HG03064 (cell line): ENCODE results near the gene TMEM242.
A peak's percentile ranks its signal among the peaks of the same experiment; 100 is the strongest.

Experiments used
- ATAC-seq: cut with Tn5 transposase; IDR thresholded peaks from one replicate; pipeline ENCODE4 v1.9.1; 2021; ENCODE audit warnings: low read depth; ENCODE audit not compliant: unreplicated experiment

TMEM242 gene

DNA sequence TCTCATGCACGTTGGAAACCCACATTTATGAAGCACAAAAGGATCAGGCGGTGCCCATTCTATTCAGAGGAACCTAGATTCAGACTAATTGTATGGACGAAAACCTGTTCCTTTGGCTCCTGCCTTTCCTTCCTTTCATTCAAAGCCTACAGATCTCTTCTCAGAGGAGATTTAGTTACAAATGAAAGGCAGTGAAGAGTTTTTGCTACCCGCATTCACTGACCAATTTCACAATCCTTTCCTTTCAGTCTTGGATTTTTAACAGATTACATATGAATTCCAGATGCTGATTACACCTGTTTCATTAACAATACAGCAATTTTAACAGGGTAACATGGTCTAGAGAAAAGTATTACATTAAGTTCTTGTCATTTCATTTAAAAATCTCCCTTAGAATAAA is 32.0 kb downstream of the TMEM242 start:
- ATAC-seq = no peak

DNA sequence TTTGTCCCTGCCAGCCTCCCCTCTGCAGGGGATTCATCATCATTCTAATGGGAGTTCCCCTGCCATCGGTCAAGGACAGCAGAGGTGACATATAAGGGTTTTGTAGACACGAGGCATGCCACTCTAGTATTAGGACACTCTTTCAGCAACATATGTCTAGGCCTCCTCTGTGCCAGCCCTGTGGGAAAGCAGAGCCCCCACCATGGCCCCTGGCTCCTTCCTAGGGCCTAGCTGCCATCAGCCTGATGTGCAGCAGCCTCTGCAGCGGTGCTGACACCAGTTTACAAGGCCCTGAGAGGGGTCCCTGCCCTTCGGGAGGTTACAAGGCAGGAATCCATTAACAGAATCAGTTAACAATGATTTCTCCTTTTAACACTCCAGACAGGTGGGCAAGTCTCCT is 32.5 kb downstream of the TMEM242 start:
- ATAC-seq = no peak

DNA sequence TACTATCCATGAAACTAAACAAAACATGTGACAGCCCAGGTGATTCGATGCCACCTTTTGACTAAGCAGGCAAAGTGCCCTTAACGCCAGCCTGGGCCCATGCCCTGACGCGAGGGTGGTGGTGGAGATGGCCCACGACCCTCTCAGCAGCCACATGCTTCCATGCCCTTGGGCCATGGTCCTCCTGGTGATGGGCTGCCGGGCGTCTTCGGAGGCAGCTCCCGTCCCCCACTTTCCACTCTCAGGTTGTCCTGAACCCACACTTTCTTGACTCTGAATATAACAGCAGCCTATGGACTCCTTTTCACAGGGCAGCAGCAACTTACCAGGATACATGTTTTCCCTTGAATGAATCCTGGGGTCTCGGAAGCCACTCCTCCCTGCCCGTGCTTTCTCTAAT is 33.6 kb downstream of the TMEM242 start:
- ATAC-seq = no peak

DNA sequence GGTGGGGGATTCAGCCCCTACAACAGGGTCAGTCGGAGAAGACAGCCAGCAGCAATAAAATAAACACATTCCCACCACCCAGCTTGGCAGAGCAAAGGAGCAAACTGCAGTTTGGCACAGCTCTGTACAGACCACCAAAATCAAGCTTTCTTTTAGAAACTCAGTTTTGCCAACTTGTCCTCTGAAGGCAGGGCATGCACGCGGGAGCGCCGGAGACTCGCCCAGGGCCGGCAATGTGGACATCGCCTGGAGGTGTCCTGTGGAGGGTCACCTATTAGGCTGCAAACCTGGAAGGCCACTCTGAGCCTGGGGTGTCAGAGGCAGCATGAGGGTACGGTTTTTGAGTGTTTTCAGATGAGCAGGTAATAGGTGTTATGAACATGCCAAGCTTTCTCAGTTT is 34.7 kb downstream of the TMEM242 start:
- ATAC-seq = no peak

DNA sequence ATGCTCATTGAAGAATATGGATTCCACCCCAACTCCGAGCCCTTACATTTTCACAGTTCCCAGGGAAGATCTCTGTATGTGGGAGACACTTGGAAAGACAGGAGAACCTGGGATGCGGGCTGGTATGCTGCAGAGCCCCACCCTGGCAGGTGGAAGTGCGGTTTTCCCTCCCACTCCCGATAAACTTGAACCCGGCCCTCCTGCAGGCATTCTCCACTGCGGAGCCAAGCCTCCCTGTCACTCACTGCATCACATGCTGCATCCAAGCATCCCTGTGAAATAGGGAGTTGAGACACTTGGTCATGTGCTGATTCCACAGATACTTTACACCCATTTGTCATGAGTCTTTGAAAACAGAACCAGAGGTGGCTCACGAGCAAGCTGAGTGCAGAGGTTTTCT is 35.4 kb downstream of the TMEM242 start:
- no peak for ATAC-seq

DNA sequence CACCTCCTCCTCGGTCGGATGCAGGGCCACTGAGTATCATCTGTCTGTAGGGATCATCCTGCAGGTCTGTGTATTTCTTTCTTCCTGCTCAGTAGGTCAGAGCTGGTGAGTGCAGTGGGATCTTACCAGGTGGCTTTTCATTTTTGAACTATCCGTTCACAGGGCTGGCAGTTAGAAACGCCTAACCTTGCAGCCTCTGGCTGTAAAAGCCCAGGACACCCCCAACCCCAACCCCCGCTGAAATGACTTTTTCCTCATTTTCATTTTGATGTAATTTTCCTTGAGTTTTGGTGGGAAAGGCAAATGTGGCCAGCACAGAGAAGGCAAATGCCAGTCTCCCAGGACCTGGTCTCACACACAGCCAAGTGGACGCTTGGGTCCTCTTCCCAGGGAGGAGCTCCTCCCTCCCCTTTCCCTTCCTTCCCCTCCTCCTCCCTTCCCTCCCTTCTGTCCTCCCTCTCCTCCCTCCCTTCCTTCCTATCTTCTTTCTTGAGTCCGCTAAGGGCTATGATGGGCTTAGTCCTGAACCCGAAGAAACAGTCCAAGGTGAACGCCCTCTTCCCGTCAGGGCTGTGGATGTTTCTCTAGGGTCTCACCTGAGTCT is 36.0 kb downstream of the TMEM242 start:
- no peak for ATAC-seq

DNA sequence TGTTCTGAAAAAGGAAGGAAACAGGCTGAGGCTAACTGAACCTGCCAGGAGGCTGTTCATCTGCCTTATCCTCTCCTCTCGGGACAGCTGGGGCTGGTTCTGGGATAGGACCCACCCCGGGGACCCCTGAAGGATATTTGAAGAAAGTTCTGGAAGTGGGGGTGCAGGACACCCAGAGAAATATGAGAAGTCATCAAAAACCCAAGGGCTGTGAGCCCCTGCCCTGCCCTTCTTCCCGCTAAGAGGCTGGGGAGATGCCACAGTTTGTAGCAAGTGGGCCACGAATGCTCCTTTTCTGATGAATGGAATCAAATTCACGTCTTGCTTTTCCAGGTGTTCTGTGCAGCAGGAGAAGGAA is 37.9 kb downstream of the TMEM242 start:
- ATAC-seq = no peak

DNA sequence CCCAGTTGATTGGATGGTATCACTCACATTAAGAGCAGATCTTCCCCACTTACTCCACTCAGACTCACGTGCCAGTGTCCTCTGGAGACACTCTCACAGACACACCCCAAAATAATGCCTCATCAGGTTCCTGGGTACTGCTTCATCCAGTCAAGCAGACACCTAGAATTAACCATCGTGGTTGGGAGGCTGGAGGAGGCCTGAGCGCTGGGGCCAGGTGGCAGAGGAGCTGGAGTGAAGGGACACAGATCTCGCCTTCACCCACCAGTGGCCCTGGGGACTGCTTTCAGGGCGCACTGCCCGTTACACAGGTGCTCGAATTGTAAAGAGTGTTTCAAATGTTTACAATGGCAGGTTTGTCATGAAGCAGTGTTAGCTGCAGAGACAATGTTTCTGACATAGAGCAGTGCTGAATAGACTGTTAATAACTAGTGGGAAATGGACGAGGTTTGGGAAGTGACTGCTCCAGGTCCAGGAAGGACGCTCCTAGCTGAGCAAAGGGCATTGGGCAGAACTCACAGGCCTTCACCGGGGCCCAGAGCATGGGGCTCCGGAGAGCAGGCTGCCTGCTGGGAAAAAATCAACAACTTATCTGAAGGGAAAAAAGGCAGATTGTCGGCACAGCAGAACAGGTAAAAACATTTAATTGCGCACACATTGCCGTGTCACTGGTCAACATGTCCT is 38.4 kb downstream of the TMEM242 start:
- no peak for ATAC-seq

DNA sequence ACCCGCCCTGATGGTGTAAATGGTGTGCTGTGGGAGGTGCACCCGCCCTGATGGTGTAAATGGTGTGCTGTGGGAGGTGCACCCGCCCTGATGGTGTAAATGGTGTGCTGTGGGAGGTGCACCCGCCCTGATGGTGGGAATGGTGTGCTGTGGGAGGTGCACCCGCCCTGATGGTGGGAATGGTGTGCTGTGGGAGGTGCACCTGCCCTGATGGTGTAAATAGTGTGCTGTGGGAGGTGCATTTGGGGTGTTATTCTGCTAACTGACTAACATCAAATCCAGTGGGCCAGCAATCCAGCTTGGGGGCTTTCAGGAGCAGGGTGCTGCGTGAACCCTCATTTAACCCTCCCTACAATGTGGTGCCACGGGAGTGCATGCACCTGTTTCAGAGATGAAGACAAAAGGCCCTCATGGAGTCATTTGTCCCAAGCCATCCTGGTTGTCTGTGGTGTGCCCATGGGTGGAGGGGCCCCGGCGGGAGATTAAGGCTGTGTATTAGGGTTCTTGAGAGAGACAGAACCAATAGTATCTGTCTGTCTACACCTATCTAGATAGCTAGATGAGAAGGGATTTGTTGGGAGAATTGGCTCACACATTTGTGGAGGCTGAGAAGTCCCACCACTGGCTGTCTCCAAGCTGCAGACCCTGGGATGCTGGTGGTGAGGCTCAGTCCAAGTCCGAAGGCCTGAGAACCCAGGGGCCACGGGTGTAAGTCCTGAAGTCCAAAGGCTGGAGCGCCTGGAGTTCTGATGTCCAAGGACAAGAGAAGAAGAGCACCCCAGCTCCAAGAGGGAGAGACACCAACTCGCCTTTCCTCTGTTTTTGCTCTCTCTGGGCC is 39.2 kb downstream of the TMEM242 start:
- no peak for ATAC-seq

DNA sequence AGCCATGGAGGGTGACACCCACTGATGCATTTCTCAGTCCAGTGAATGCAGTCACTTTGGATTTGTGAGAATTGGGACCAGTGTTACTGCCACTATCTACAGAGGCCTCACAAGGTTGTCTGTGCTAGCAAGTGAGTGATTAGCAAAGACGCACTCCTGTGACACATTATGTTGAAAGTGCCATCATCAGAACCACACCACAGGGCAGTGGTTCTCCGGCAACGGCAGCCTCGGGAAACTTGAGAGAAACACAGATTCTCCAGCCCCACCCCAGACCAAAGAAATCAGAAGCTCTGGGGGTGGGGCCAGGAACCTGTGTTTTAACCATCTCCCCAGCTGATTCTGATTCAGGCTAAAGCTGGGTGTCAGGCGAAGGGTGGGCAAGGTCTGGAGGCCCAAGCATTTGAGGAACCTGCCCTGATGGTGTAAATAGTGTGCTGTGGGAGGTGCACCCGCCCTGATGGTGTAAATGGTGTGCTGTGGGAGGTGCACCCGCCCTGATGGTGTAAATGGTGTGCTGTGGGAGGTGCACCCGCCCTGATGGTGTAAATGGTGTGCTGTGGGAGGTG is 39.9 kb downstream of the TMEM242 start:
- no peak for ATAC-seq

DNA sequence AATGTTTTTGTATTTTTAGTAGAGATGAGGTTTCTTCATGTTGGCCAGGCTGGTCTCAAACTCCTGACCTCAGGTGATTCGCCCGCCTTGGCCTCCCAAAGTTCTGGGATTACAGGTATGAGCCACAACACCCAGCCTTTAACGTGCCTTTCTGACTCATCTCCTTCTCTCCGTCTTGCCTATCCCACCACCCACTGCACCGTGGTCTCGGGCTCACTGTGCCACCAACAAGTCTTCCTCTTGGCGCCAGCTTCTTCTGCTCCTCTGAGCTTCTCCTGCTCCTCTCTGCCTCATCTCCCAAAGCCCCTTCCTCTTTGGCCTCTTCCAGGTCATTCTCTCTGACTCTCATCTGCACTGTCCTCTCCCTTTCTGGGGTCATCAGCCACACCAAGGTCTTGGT is 41.0 kb downstream of the TMEM242 start:
- ATAC-seq = no peak

DNA sequence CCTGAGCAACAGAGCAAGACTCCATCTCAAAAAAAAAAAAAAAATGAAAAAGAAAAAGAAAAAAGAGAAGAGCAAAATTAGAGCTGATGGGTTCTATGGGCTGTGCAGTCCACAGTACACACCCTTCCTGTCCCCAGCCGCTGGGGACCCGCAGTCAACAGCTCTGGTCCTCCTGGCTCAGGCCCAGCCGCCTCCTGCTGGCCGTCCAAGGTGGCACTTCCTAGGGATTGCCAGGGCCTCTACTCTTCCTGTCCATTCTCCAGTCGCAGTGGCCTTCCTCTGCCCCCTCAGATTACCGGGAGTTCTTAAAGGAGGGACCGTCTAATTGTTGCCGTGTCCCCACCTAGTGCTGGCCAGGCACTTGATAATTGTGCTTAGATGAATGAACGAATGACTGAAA is 41.7 kb downstream of the TMEM242 start:
- ATAC-seq = no peak

DNA sequence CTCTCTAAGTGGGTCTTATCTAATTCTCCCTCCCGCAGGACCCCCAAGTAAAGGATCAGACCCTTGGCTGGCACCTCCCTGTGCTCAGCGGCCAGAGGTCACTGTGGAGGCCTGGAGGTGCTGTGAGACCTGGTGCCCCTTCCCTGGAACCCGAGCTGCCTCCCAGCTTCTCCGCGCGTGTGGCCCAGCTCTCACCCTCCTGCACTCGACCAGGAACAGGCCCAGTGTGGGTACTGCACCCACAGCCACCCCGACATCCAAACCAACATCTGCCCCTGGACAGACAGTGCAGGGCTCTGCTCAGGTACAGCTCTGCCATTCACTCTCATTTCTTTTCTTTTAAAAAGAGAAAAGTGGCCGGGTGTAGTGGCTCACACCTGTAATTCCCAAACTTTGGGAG is 42.4 kb downstream of the TMEM242 start:
- no peak for ATAC-seq

DNA sequence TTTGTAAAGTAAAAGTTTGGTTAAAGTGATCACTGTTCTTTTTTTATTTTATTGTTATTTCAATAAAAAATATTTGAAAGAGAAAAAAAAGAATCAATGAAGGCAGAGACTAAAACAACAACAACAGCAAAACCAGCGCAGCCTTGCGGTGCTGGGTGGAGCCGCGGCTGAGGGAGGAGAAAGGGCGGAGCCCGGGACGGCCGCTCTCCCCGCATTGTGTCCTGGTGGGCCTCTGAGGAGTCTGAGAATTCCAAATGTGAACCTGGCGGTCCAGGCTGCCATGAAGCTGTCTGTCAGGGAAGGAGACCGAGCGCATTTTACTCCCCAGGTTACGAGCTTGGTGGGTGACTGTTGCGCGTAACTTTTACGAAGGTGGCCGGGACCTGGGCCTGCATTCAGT is 43.2 kb downstream of the TMEM242 start:
- ATAC-seq = no peak

DNA sequence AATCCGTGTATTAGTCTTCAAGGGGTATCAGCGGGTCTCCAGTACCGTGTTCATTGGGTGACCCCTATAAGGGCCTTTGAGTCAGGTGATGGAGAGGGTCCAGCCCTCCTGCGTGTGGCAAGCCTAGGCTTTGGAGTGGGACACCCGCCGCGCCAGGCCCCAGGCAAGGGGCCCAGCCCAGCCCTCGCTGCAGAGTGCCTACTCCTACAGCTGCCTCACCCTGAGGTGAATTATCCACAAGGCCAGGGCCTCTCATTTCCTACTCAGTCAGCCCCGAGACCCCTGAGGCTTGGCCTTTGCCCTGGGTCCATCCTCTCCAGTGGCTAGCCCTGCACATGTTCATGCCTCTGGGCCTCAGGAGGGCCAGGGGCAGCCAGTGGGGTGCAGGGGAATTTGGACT is 45.1 kb downstream of the TMEM242 start:
- ATAC-seq = no peak

DNA sequence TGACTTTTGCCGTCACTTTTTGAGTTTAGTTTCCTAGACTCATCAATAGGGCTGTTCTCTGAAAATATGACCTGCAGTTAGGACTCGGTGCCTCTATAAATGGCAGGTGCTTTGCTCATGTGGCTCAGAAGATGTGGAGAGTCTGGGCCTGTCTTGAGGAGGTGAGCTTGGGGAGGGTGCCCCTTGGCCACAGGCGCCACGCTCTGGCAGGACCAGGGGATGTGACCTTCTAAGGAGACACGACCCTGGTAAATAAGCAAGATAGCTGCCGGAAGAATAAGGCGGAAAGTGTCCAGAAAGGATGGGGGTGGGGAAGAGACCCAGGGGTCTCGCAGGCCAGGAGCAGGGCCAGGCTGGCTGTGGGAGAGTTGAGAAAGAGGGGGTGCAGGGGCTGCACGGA is 46.6 kb downstream of the TMEM242 start:
- no peak for ATAC-seq

DNA sequence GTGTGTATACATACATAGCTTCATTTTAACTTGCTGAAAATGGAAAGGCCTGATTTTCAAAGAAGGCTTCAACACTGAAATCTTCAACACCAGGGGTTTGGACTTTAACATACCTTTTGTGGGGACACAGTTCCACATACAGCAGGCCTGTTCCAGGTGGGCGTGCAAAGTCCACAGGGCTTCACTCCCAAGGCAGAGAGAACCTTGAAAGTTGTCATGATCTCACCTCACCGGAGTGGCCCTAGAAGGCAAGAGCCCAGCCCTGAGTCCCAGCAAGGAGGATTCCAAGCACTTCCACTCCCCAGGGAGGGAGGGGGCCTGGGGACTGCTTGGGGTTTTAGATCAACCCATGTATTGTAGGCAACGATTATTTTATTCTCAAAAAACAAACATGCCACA is 47.2 kb downstream of the TMEM242 start:
- ATAC-seq = no peak

DNA sequence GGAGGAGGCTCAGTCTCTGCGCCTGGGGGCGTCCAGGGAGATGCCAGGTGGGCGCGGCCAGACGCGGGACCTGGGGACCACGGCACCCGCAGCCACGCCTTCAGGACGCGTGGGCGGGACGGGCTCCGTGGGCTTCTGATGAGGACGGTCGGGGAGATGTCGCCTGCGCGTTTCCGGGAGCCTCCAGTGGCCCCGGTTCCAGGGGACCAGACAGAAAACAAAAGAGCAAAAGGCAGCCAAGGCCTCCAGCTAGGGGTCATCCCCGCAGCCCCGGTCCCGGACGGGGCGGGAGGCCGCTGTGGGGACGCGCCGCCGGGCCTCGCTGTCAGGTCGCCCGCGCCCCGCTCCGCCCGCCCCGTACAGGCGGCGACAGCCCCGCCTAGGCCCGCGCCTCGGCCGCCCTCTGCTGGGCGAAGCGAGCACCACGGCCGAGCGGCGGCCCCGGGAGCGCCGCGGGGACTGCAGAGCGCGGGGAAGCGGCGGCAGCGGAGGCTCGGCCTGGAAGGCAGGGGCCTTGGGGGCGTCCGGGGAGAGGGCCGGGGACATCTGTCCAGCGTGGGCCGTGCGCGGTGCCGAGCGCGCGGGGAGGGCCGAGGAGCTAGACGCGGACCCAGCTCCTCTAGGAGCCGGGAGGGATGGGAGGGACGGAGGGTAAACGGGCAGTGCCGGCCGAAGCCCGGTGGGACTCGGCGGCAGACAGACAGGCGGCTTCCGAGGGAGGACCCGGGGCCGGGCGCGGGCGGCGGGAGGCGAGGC is 48.7 kb downstream of the TMEM242 start:
- ATAC-seq = peak; percentile 88

DNA sequence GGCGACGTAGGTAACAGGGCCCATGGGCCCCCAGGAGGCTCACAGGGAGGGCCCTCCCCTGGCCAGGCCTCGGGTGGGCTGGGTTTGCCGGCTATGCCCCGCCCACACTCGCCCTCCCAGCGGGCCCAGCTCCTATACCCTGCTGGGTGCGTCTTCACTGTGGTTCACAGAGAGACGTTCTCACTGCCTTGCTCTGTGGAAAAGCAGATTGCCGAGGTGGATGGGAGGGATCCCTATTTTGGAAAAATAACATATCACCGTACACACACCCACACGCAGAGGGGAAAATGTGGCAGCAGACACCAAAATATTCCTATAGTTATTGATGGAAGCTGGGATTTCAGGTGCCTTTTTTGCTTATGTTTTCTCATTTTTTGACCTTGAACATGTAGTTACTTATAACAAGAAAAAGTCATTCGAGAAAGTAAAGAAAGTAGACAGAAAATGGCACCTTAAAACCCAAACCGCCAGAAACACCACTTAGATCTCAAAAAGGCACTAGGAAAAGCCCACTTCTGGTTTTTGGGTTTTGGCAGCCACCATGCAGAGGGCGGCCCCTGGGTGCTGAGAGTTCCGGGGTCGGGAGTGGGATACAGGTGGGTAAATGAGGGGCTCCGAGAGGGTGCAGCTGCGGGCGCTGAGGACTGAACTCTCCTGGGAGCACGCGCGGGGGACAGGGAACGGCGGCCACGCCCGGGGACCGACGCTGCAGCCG is 49.4 kb downstream of the TMEM242 start:
- peak; percentile 46 for ATAC-seq
